ENCODE measurements around the gene ABCA8. TPM values are rescaled to one million over a fixed set of nuclear protein-coding genes. Genes with fewer than 3 reads are reported as not detected.

Gene ABCA8
- total and polyA plus RNA-seq, 2 donors (not counting 1 experiment from before 2014, with no cell fraction given) = 6.4 to 47.2 TPM

GRCh38 chr17:68870161-68870826 is 84.9 kb downstream of the ABCA8 start:
- Histone ChIP-seq H3K36me3 (ENCODE audit: control insufficient read depth, insufficient read depth, low read length) (no peaks in the 10 kb centered on the region), H3K4me2 (ENCODE audit: extremely low read depth, insufficient read depth, low read length) (no peak overlapping the region), H3K27ac (ENCODE audit: insufficient read depth, low read length) (no peak overlapping the region), H3K4me1 (ENCODE audit: control insufficient read depth, extremely low read depth, insufficient read depth, low read length) (no peaks in the 10 kb centered on the region), H2AFZ (ENCODE audit: low read length) (no peak overlapping the region), H3K4me3 (replicated peaks in 1 of 4; ENCODE audit: control extremely low read depth in 1 of 4, insufficient read depth in 1 of 4, low read depth in 3 of 4, low read length in 4 of 4) (no peak overlapping the region), H3K9ac (ENCODE audit: insufficient read depth, low read length) (no peak overlapping the region), H3K27me3 (ENCODE audit: control insufficient read depth, insufficient read depth, low read length) (no peaks in the 10 kb centered on the region), H4K20me1 (ENCODE audit: control insufficient read depth, extremely low read depth, insufficient read depth, low read length) (no peaks in the 10 kb centered on the region), H3K79me2 (ENCODE audit: control insufficient read depth, insufficient read depth, low read length) (no peaks in the 10 kb centered on the region), H3K9me3 (ENCODE audit: control insufficient read depth, insufficient read depth, low read depth, low read length) (no peaks in the 10 kb centered on the region)
- no peak for DNase-seq (ENCODE audit: low read depth in 2 of 2)
- TF ChIP-seq EZH2 (IDR thresholded peaks at IDR 0.05; ENCODE audit: low read length, missing control alignments) (no peak), CTCF (conservative IDR thresholded peaks at IDR 0.05 in 1 of 2, IDR thresholded peaks at IDR 0.05 in 1 of 2; ENCODE audit: low read depth in 1 of 2, low read length in 2 of 2) (no peak)

- no peak overlapping the region for H3K4me3 ChIP-seq (replicated peaks in 1 of 4; ENCODE audit: control extremely low read depth in 1 of 4, insufficient read depth in 1 of 4, low read depth in 3 of 4, low read length in 4 of 4)
- H3K9ac ChIP-seq (ENCODE audit: insufficient read depth, low read length) = no peak overlapping the region
- H4K20me1 ChIP-seq (ENCODE audit: control insufficient read depth, extremely low read depth, insufficient read depth, low read length) = no peaks in the 10 kb centered on the region
- H3K36me3 ChIP-seq (ENCODE audit: control insufficient read depth, insufficient read depth, low read length) = no peaks in the 10 kb centered on the region
- TF ChIP-seq EZH2 (IDR thresholded peaks at IDR 0.05; ENCODE audit: low read length, missing control alignments) (no peak), CTCF (conservative IDR thresholded peaks at IDR 0.05 in 1 of 2, IDR thresholded peaks at IDR 0.05 in 1 of 2; ENCODE audit: low read depth in 1 of 2, low read length in 2 of 2) (no peak)
- no peak overlapping the region for H2AFZ ChIP-seq (ENCODE audit: low read length)
- H3K4me2 ChIP-seq (ENCODE audit: extremely low read depth, insufficient read depth, low read length) = no peak overlapping the region
- H3K79me2 ChIP-seq (ENCODE audit: control insufficient read depth, insufficient read depth, low read length) = no peaks in the 10 kb centered on the region
- no peaks in the 10 kb centered on the region for H3K27me3 ChIP-seq (ENCODE audit: control insufficient read depth, insufficient read depth, low read length)
- no peak overlapping the region for H3K27ac ChIP-seq (ENCODE audit: insufficient read depth, low read length)
- peak; percentile 17 to 32 for DNase-seq (ENCODE audit: low read depth in 2 of 2)
- no peaks in the 10 kb centered on the region for H3K9me3 ChIP-seq (ENCODE audit: control insufficient read depth, insufficient read depth, low read depth, low read length)
- no peaks in the 10 kb centered on the region for H3K4me1 ChIP-seq (ENCODE audit: control insufficient read depth, extremely low read depth, insufficient read depth, low read length)
Measured at GRCh38 chr17:68868708-68869107, 86.5 kb downstream of the ABCA8 start.

GRCh38 chr17:68867759-68868516 is 87.3 kb downstream of the ABCA8 start:
- Histone ChIP-seq H3K36me3 (ENCODE audit: control insufficient read depth, insufficient read depth, low read length) (no peaks in the 10 kb centered on the region), H3K79me2 (ENCODE audit: control insufficient read depth, insufficient read depth, low read length) (no peaks in the 10 kb centered on the region), H3K27ac (ENCODE audit: insufficient read depth, low read length) (no peak overlapping the region), H3K4me1 (ENCODE audit: control insufficient read depth, extremely low read depth, insufficient read depth, low read length) (no peaks in the 10 kb centered on the region), H2AFZ (ENCODE audit: low read length) (no peak overlapping the region), H3K27me3 (ENCODE audit: control insufficient read depth, insufficient read depth, low read length) (no peaks in the 10 kb centered on the region), H4K20me1 (ENCODE audit: control insufficient read depth, extremely low read depth, insufficient read depth, low read length) (no peaks in the 10 kb centered on the region), H3K9me3 (ENCODE audit: control insufficient read depth, insufficient read depth, low read depth, low read length) (no peaks in the 10 kb centered on the region), H3K4me2 (ENCODE audit: extremely low read depth, insufficient read depth, low read length) (no peak overlapping the region), H3K9ac (ENCODE audit: insufficient read depth, low read length) (no peak overlapping the region), H3K4me3 (replicated peaks in 1 of 4; ENCODE audit: control extremely low read depth in 1 of 4, insufficient read depth in 1 of 4, low read depth in 3 of 4, low read length in 4 of 4) (no peak overlapping the region)
- peak in 1 of 2 donors; percentile 7 for DNase-seq (ENCODE audit: low read depth in 2 of 2)
- TF ChIP-seq EZH2 (IDR thresholded peaks at IDR 0.05; ENCODE audit: low read length, missing control alignments) = no peak
- no peak for TF ChIP-seq CTCF (conservative IDR thresholded peaks at IDR 0.05 in 1 of 2, IDR thresholded peaks at IDR 0.05 in 1 of 2; ENCODE audit: low read depth in 1 of 2, low read length in 2 of 2)

Measured in fibroblast of lung (primary cell).